ENCODE measurements around the gene ZNF181.
"Not testable (repeated sequence)": the region's sequence is repeated elsewhere in the genome, so short reads cannot be mapped to it uniquely, and the experiment has no call there.

ZNF181 gene

DNA sequence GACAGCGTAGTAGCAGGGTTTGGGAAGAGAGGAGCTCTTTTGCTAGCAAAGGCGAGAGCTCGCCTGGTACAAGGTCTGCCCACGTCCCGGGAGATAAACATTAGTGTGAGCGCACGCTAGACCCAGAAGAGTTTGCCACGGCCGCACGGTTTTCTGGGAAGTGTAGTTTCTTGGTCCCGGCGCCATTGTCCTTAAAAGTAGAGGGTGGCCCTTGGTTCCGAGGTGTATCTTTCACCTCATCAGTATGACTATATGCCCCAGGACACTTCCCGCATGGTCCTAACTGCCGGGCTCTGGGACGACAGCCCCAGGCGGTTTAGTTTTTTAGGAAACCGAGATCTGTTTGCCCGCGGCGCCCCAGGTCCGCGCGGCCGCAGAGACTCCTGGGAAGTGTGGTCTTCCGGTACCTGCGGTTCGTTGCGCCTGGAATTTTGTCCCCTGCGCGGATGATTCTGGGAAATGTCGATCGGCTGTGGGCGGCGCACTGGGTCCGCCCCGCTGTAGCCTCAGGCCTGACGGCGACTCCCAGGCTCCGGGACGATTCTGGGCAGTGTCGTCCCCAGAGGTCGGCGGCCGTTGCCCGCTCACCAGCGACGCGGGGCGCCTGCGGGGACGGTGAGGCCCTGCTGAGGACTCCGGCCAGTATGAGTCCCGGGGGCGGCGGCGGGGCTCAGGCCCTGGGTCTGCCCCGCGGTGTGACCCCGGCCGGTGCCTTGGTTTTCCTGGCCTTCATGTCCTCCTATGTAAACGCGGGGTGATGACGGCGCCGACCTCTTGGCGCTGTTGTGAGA lies at the start of gene ZNF181:
ZNF181 (plus strand) TSS at position 498 of the 791 bp plus-strand sequence. CDS start 795 bp downstream, outside the sequence.
- H3K4me3 ChIP-seq (replicated peaks; ENCODE audit: low read depth, low read length) = peak within 1 kb of the TSS; percentile 89
- peak; percentile 92 for DNase-seq (ENCODE audit: low read depth)

GRCh38 chr19:34685266-34685665 lies 48.8 kb upstream of the ZNF181 start:
- not testable (repeated sequence) for DNase-seq (ENCODE audit: low read depth); H3K4me3 ChIP-seq (replicated peaks; ENCODE audit: low read depth, low read length)

More for the DNA sequence above, at the start of gene ZNF181:
- no peak for TF ChIP-seq CTCF (IDR thresholded peaks at IDR 0.05; ENCODE audit: low read length, missing control alignments)

- DNase-seq (ENCODE audit: low read depth) = no peak
- no peak overlapping the region for H3K4me3 ChIP-seq (replicated peaks; ENCODE audit: low read depth, low read length)
- TF ChIP-seq CTCF (IDR thresholded peaks at IDR 0.05; ENCODE audit: low read length, missing control alignments) = no peak
These were observed 47.6 kb upstream of the ZNF181 start for GRCh38 chr19:34686455-34686854.

DNA sequence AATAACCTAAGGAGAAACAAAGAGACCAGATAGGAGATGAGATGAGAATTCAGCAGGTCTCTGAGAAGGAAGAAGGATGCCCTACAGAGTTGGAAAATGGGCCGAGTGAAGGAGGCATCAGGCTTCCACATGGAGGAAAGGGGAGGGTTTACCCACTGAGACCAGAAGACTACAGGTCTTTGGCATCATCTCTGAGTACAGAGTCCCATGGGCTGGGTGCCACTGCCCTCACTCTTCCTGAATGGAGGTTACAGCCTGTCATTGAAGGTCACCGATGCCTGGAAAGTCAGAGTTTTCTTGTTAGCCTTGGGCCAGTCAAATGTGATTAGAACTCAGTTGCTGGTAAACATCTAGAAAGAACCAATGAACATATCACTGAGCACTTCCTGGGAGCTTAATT lies 46.7 kb upstream of the ZNF181 start:
- DNase-seq (ENCODE audit: low read depth) = no peak
- TF ChIP-seq CTCF (IDR thresholded peaks at IDR 0.05; ENCODE audit: low read length, missing control alignments) = no peak

DNA sequence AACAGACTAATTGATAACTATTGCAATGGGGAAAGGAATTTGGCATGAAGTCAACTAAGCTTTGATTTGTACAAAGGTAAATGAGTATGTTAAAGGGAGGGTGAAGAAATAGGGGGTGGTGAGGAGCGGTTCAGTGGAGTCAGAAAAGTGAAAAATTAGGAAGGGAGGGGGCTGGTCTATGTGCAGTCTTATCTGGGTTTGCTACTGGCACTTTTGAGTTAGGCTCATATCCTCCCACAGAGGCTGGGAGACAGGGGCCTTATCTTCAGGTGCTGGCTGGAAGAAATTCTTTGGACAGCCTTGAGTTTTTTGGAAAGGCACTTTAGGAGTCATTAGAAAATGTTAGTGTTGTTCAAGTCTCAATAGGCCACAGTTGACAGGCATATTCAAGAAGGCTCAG lies 45.5 kb upstream of the ZNF181 start:
- DNase-seq (ENCODE audit: low read depth) = no peak
- TF ChIP-seq CTCF (IDR thresholded peaks at IDR 0.05; ENCODE audit: low read length, missing control alignments) = no peak
- no peak overlapping the region for H3K4me3 ChIP-seq (replicated peaks; ENCODE audit: low read depth, low read length)

More for the DNA sequence above, 46.7 kb upstream of the ZNF181 start:
- H3K4me3 ChIP-seq (replicated peaks; ENCODE audit: low read depth, low read length) = no peak overlapping the region

- H3K4me3 ChIP-seq (replicated peaks; ENCODE audit: low read depth, low read length) = no peak overlapping the region
- TF ChIP-seq CTCF (IDR thresholded peaks at IDR 0.05; ENCODE audit: low read length, missing control alignments) = no peak
- no peak for DNase-seq (ENCODE audit: low read depth)
These were observed 43.7 kb upstream of the ZNF181 start for GRCh38 chr19:34690372-34690771.

DNA sequence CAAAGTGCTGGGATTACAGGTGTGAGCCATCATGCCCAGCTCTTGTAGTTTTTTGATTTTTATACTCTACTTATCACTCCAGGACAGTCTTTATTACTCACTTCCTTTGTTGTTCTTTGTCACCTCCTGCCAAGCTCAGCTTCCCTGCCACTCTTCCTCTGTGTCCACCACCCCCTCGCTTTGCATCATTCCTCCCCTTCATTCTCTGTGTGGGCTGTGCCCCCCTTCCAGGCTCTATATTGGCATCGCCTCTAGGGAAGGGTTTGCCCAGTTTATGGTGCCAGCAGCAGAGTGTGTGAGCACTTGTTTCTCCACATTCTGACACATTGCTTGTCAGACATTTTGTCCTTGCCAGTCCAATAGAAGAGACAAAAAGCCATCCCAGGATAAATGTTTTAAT lies 41.5 kb upstream of the ZNF181 start:
- DNase-seq (ENCODE audit: low read depth) = no peak
- no peak overlapping the region for H3K4me3 ChIP-seq (replicated peaks; ENCODE audit: low read depth, low read length)
- no peak for TF ChIP-seq CTCF (IDR thresholded peaks at IDR 0.05; ENCODE audit: low read length, missing control alignments)
